H9 (cell line): ENCODE measurements around the gene PTCD2. TPM values are rescaled to one million over a fixed set of nuclear protein-coding genes. Genes with fewer than 3 reads are reported as not detected.

ENCODE experiments used
- DNase-seq: peaks from one replicate; pipeline ENCODE4 v3.0.0-alpha.2; 2017
- H2AFZ ChIP-seq: one replicate; pipeline ENCODE4 v1.6.1; 2013; ENCODE audit warnings: mild to moderate bottlenecking, low read length, control low read depth, moderate library complexity
- H2AK5ac ChIP-seq: 2 replicates; pipeline ENCODE4 v1.6.1; 2013; ENCODE audit warnings: low read length, control low read depth, mixed read lengths; ENCODE audit not compliant: insufficient read length
- H2BK120ac ChIP-seq: one replicate; pipeline ENCODE4 v1.6.1; 2013; ENCODE audit warnings: low read depth, mild to moderate bottlenecking, low read length, control low read depth, inconsistent platforms; ENCODE audit not compliant: poor library complexity, severe bottlenecking
- H2BK12ac ChIP-seq: 2 replicates; pipeline ENCODE4 v1.6.1; 2013; ENCODE audit warnings: low read length, control low read depth, mixed read lengths, low read depth; ENCODE audit not compliant: insufficient read length
- H2BK15ac ChIP-seq: 2 replicates; pipeline ENCODE4 v1.6.1; 2013; ENCODE audit warnings: low read depth, low read length, control low read depth
- H2BK20ac ChIP-seq: one replicate; pipeline ENCODE4 v1.6.1; 2013; ENCODE audit warnings: low read depth, mild to moderate bottlenecking, low read length, control low read depth, inconsistent platforms; ENCODE audit not compliant: poor library complexity, severe bottlenecking
- H2BK5ac ChIP-seq: 2 replicates; pipeline ENCODE4 v1.6.1; 2013; ENCODE audit warnings: low read length, control low read depth, mixed read lengths; ENCODE audit not compliant: insufficient read length
- H3K14ac ChIP-seq: 2 replicates; pipeline ENCODE4 v1.6.1; 2013; ENCODE audit warnings: low read length, control low read depth; ENCODE audit not compliant: insufficient read depth
- H3K18ac ChIP-seq: 2 replicates; pipeline ENCODE4 v1.6.1; 2013; ENCODE audit warnings: low read depth, mild to moderate bottlenecking, mixed read lengths, low read length, control low read depth; ENCODE audit not compliant: insufficient read length
- H3K23ac ChIP-seq: 2 replicates; pipeline ENCODE4 v1.6.1; 2013; ENCODE audit warnings: low read length, control low read depth, mixed read lengths, low read depth; ENCODE audit not compliant: insufficient read length
- H3K23me2 ChIP-seq: 2 replicates; pipeline ENCODE4 v1.6.1; 2013; ENCODE audit warnings: low read depth, mild to moderate bottlenecking, mixed read lengths, low read length, control low read depth; ENCODE audit not compliant: insufficient read length, poor library complexity, severe bottlenecking
- H3K27ac ChIP-seq: 2 replicates; pipeline ENCODE4 v1.5.1; 2013; ENCODE audit warnings: low read length, control low read depth, mixed read lengths, low read depth; ENCODE audit not compliant: insufficient read length
- H3K27me3 ChIP-seq: 2 replicates; pipeline ENCODE4 v1.6.1; 2013; ENCODE audit warnings: low read length, control low read depth, inconsistent platforms; ENCODE audit not compliant: insufficient read depth
- H3K4ac ChIP-seq: 2 replicates; pipeline ENCODE4 v1.6.1; 2013; ENCODE audit warnings: low read depth, mild to moderate bottlenecking, control low read depth, inconsistent platforms, low read length, moderate library complexity
- H3K4me1 ChIP-seq: 2 replicates; pipeline ENCODE4 v1.6.1; 2013; ENCODE audit warnings: low read length, control low read depth, inconsistent platforms; ENCODE audit not compliant: insufficient read depth
- H3K4me2 ChIP-seq: 2 replicates; pipeline ENCODE4 v1.6.1; 2013; ENCODE audit warnings: low read length, control low read depth, mixed read lengths; ENCODE audit not compliant: insufficient read length, insufficient read depth
- H3K56ac ChIP-seq: 2 replicates; pipeline ENCODE4 v1.6.1; 2013; ENCODE audit warnings: low read depth, mild to moderate bottlenecking, mixed read lengths, low read length, control low read depth; ENCODE audit not compliant: insufficient read length
- H3K79me1 ChIP-seq: 2 replicates; pipeline ENCODE4 v1.6.1; 2013; ENCODE audit warnings: low read depth, mild to moderate bottlenecking, moderate library complexity, low read length, control low read depth, inconsistent platforms; ENCODE audit not compliant: insufficient read depth, poor library complexity, severe bottlenecking
- H3K79me2 ChIP-seq: 2 replicates; pipeline ENCODE4 v1.6.1; 2013; ENCODE audit warnings: low read length, control low read depth, inconsistent platforms; ENCODE audit not compliant: insufficient read depth
- H3K9ac ChIP-seq: 2 replicates; pipeline ENCODE4 v1.6.1; 2013; ENCODE audit warnings: low read length, control low read depth, mixed read lengths; ENCODE audit not compliant: insufficient read length; ENCODE audit errors: extremely low read depth
- H3K9me3 ChIP-seq: one replicate; pipeline ENCODE4 v1.6.1; 2013; ENCODE audit warnings: low read depth, low read length, inconsistent platforms; ENCODE audit not compliant: control insufficient read depth
- H3T11ph ChIP-seq: one replicate; pipeline ENCODE4 v1.6.1; 2013; ENCODE audit warnings: mild to moderate bottlenecking, low read length, control low read depth, inconsistent platforms
- H4K20me1 ChIP-seq: one replicate; pipeline ENCODE4 v1.6.1; 2013; ENCODE audit not compliant: control insufficient read depth, insufficient read length, insufficient read depth
- H4K5ac ChIP-seq: 2 replicates; pipeline ENCODE4 v1.6.1; 2013; ENCODE audit warnings: low read depth, mild to moderate bottlenecking, mixed read lengths, low read length, control low read depth; ENCODE audit not compliant: insufficient read length
- H4K8ac ChIP-seq: replicated peaks from 2 replicates; pipeline ENCODE4 v1.6.1; 2013; ENCODE audit warnings: low read length, control low read depth, mixed read lengths, low read depth; ENCODE audit not compliant: insufficient read length
- H4K91ac ChIP-seq: 2 replicates; pipeline ENCODE4 v1.6.1; 2013; ENCODE audit warnings: low read depth, mild to moderate bottlenecking, moderate library complexity, mixed read lengths, low read length, control low read depth; ENCODE audit not compliant: insufficient read length
- H3K27ac Mint-ChIP-seq, 3 experiments: 2 replicates in 2 of 3; 3 replicates in 1 of 3; pipeline ENCODE4 v1.8.0; 2020 to 2021; ENCODE audit warnings: mixed read lengths in 3 of 3, mild to moderate bottlenecking in 1 of 3, moderate library complexity in 1 of 3
- H3K27me3 Mint-ChIP-seq: 2 replicates; pipeline ENCODE4 v1.8.0; 2021; ENCODE audit warnings: low read depth, mild to moderate bottlenecking, moderate library complexity, mixed read lengths
- H3K36me3 Mint-ChIP-seq, 3 experiments: 2 replicates in 2 of 3; 3 replicates in 1 of 3; pipeline ENCODE4 v1.8.0; 2020 to 2021; ENCODE audit warnings: low read depth in 3 of 3, mixed read lengths in 3 of 3; ENCODE audit not compliant: insufficient read depth in 1 of 3
- H3K4me1 Mint-ChIP-seq, 2 experiments: 2 replicates each; pipeline ENCODE4 v1.8.0; 2020; ENCODE audit warnings: mixed read lengths in 2 of 2
- H3K4me3 Mint-ChIP-seq, 2 experiments: 2 replicates in 1 of 2; 3 replicates in 1 of 2; pipeline ENCODE4 v1.8.0; 2020 to 2021; ENCODE audit warnings: mild to moderate bottlenecking in 2 of 2, mixed read lengths in 2 of 2, moderate library complexity in 1 of 2
- H3K9me3 Mint-ChIP-seq, 2 experiments: 2 replicates in 1 of 2; 3 replicates in 1 of 2; pipeline ENCODE4 v1.8.0; 2020; ENCODE audit warnings: mild to moderate bottlenecking in 2 of 2, mixed read lengths in 2 of 2, moderate library complexity in 1 of 2
- CTCF ChIP-seq: fragments of 200-600 bp; sonication (generic); conservative IDR thresholded peaks from 3 replicates; pipeline ENCODE4 v1.8.0; 2021; ENCODE audit warnings: antibody characterized with exemption, mild to moderate bottlenecking
- WGBS: extraction: QIAGEN DNeasy Blood & Tissue Kit; methylation state at CpG from one replicate; pipeline ENCODE4 v1.1.7; 2013; ENCODE audit warnings: missing lambda C conversion rate, low lambda C conversion rate, mixed read lengths; ENCODE audit not compliant: insufficient read length; ENCODE audit errors: extremely low coverage; 5-methylcytosine and 5-hydroxymethylcytosine counted together
- total RNA-seq: library from RNA; stranded (reverse); gene quantifications from 2 replicates; pipeline ENCODE4 v1.2.1, GENCODE V29; 2021

PTCD2 gene
- total RNA-seq, 1 experiment from 2014 or later, result 12.7 TPM

DNA sequence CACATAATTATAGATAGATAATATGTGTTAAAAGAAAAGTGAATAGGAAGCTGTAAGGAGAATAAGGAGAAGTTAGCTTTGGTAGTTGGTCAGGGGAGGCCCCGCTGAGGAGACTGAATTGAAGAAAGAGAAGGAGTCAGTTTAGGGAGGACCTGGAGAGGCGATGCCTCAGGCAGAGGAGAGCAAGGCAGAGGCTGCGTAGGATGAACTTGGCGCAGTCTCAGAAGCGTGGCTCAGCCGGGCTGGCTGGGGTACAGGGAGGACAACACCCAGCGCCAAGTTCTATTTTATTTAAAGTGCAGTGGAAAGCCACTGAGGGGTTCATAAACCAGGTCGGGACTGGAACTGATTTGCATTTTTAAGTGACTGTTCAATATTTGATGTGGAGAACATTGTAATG lies 68.5 kb downstream of the PTCD2 start:
- no peak for TF ChIP-seq CTCF
- Histone ChIP-seq H3K9ac (no peak overlapping the region), H4K8ac (no peak overlapping the region), H3K23me2 (no peaks in the 10 kb centered on the region), H3K14ac (no peak overlapping the region), H3K79me1 (no peaks in the 10 kb centered on the region), H3K18ac (no peak overlapping the region), H3K9me3 (no peaks in the 10 kb centered on the region), H3K4me1 (no peaks in the 10 kb centered on the region), H2BK12ac (no peak overlapping the region), H3K79me2 (no peaks in the 10 kb centered on the region), H2AK5ac (no peak overlapping the region), H3K27ac (no peak overlapping the region), H3K27me3 (no peaks in the 10 kb centered on the region; the same call in 1 of the 2 replicates), H2BK120ac (no peak overlapping the region), H4K5ac (no peak overlapping the region), H2AFZ (no peak overlapping the region), H3T11ph (no peak overlapping the region), H2BK15ac (no peak overlapping the region), H4K20me1 (no peaks in the 10 kb centered on the region), H2BK20ac (no peak overlapping the region), H3K4ac (no peak overlapping the region), H4K91ac (no peak overlapping the region), H3K56ac (no peak overlapping the region), H2BK5ac (no peak overlapping the region), H3K23ac (no peak overlapping the region), H3K4me2 (no peak overlapping the region)
- Mint-ChIP-seq H3K36me3 (no peaks in the 10 kb centered on the region), H3K9me3 (no peaks in the 10 kb centered on the region), H3K4me1 (no peaks in the 10 kb centered on the region), H3K27ac (no peak overlapping the region), H3K27me3 (peaks cover 5% of the 10 kb centered on the region), H3K4me3 (no peak overlapping the region)
- no CpG with 5 or more reads among the region's 8 CpGs for WGBS
- no peak for DNase-seq
